HepG2 (cell line): Measurements from ENCODE around the gene NRBP1. TPM values are rescaled to one million over a fixed set of nuclear protein-coding genes. Genes with fewer than 3 reads are reported as not detected.

Source experiments
- AHDC1 ChIP-seq: sonication (generic); formaldehyde crosslinking; IDR thresholded peaks from 2 replicates; pipeline ENCODE4 v1.5.1; 2020; ENCODE audit warnings: mild to moderate bottlenecking, missing genetic modification reagents, borderline replicate concordance
- BCL3 ChIP-seq: sonication (generic); formaldehyde crosslinking; IDR thresholded peaks from 2 replicates; pipeline ENCODE4 v1.5.1; 2020; ENCODE audit warnings: mild to moderate bottlenecking, missing genetic modification reagents, moderate library complexity
- BRF2 ChIP-seq: sonication (generic); formaldehyde crosslinking; IDR thresholded peaks from 2 replicates; pipeline ENCODE4 v1.8.1; 2022; ENCODE audit warnings: mild to moderate bottlenecking, missing genetic modification reagents
- CC2D1A ChIP-seq: sonication (generic); formaldehyde crosslinking; IDR thresholded peaks from 2 replicates; pipeline ENCODE4 v1.8.1; 2023; ENCODE audit warnings: mild to moderate bottlenecking, missing genetic modification reagents
- FOXK2 ChIP-seq: fragments of 450-650 bp; IDR thresholded peaks from 2 replicates; pipeline ENCODE4 v1.6.1; 2016
- GPN1 ChIP-seq: sonication (generic); formaldehyde crosslinking; IDR thresholded peaks from 2 replicates; pipeline ENCODE4 v1.5.1; 2020; ENCODE audit warnings: missing genetic modification reagents, borderline replicate concordance
- HMGXB4 ChIP-seq, 2 experiments: sonication (generic) in 1 of 2; formaldehyde crosslinking in 1 of 2; IDR thresholded peaks; 2 replicates each; pipeline versions ENCODE4 v1.4.0 to v1.6.1; 2018 to 2020; ENCODE audit warnings: missing genetic modification reagents in 2 of 2, borderline replicate concordance in 1 of 2, low read depth in 1 of 2, mild to moderate bottlenecking in 1 of 2, missing biosample characterization in 1 of 2
- IRX3 ChIP-seq: sonication (generic); formaldehyde crosslinking; IDR thresholded peaks from 2 replicates; pipeline ENCODE4 v1.8.1; 2023; ENCODE audit warnings: mild to moderate bottlenecking, low read depth, missing genetic modification reagents, borderline replicate concordance
- NR2F1 ChIP-seq, 2 experiments: fragments of 450-650 bp in 1 of 2; formaldehyde crosslinking in 1 of 2; IDR thresholded peaks; 2 replicates each; pipeline versions ENCODE4 v1.5.0 to v1.6.1; 2016 to 2020; ENCODE audit warnings: mild to moderate bottlenecking in 1 of 2, missing compliant biosample characterization in 1 of 2, missing genetic modification reagents in 1 of 2, moderate library complexity in 1 of 2
- PITX1 ChIP-seq: sonication (generic); formaldehyde crosslinking; IDR thresholded peaks from 2 replicates; pipeline ENCODE4 v1.5.1; 2020; ENCODE audit warnings: mild to moderate bottlenecking, missing genetic modification reagents
- SP4 ChIP-seq: sonication (generic); formaldehyde crosslinking; IDR thresholded peaks from 2 replicates; pipeline ENCODE4 v1.8.1; 2023; ENCODE audit warnings: mild to moderate bottlenecking, missing genetic modification reagents
- TAF1 ChIP-seq: sonication (generic); formaldehyde crosslinking; IDR thresholded peaks from 2 replicates; pipeline ENCODE4 v1.4.0; 2020; ENCODE audit warnings: missing genetic modification reagents
- TEAD3 ChIP-seq: optimal IDR thresholded peaks from 2 replicates; pipeline ENCODE3; 2016; ENCODE audit warnings: borderline replicate concordance
- TMF1 ChIP-seq: sonication (generic); formaldehyde crosslinking; IDR thresholded peaks from 2 replicates; pipeline ENCODE4 v1.8.1; 2022; ENCODE audit warnings: low read depth, missing genetic modification reagents
- U2AF1 ChIP-seq: fragments of 200-400 bp; formaldehyde crosslinking; optimal IDR thresholded peaks from 2 replicates; pipeline ENCODE3; 2017; ENCODE audit warnings: mild to moderate bottlenecking, low read depth, low read length
- ZMAT3 ChIP-seq: sonication (generic); formaldehyde crosslinking; conservative IDR thresholded peaks from 2 replicates; pipeline ENCODE4 v1.7.0; 2021; ENCODE audit warnings: missing genetic modification reagents
- ZNF17 ChIP-seq: sonication (generic); formaldehyde crosslinking; IDR thresholded peaks from 2 replicates; pipeline ENCODE4 v1.5.0; 2020; ENCODE audit warnings: mild to moderate bottlenecking, missing genetic modification reagents
- ZNF552 ChIP-seq: sonication (generic); formaldehyde crosslinking; IDR thresholded peaks from 2 replicates; pipeline ENCODE4 v1.9.0; 2022; ENCODE audit warnings: missing genetic modification reagents, mild to moderate bottlenecking, borderline replicate concordance
- ZNF557 ChIP-seq: sonication (generic); formaldehyde crosslinking; IDR thresholded peaks from 2 replicates; pipeline ENCODE4 v1.4.0; 2020; ENCODE audit warnings: missing genetic modification reagents
- ZNF724P ChIP-seq: sonication (generic); formaldehyde crosslinking; IDR thresholded peaks from 2 replicates; pipeline ENCODE4 v1.8.0; 2022; ENCODE audit warnings: missing genetic modification reagents, borderline replicate concordance
- polyA plus RNA-seq, 8 experiments: library from polyadenylated mRNA; depleted of rRNA in 3 of 8; stranded (reverse) in 7 of 8; unstranded in 1 of 8; fragments of >200 nt; fragmentation: Illumina TruSeq in 4 of 8; extraction: Trizol in 4 of 8; gene quantifications; 2 replicates each; pipeline versions ENCODE4 v1.2.1 to v1.2.3, GENCODE V29; 2011 to 2016; ENCODE audit warnings: low read depth in 4 of 8, missing spikeins in 1 of 8, mixed read lengths in 1 of 8; ENCODE audit not compliant: insufficient read depth in 1 of 8
- total RNA-seq, 5 experiments: library from RNA; depleted of rRNA; stranded (reverse); fragments of >200 nt; fragmentation: Illumina TruSeq; extraction: Trizol; gene quantifications; 2 replicates each; pipeline ENCODE4 v1.2.3, GENCODE V29; 2016; ENCODE audit warnings: low read depth in 1 of 5

NRBP1 gene
- total and polyA plus RNA-seq, 2 of the 13 experiments (the other 11 are each of a cell fraction or from before 2014, with no cell fraction given), result 165 to 240 TPM

- TF ChIP-seq BCL3 (CRISPR knock-in tag) (no peak), ZNF17 (0 out of 2 replicates have a peak, but pooled peaks have one; percentile 94), ZNF724P (CRISPR knock-in tag) (no peak; the same call in 1 of the 2 replicates), AHDC1 (CRISPR knock-in tag) (no peak), TEAD3 (CRISPR knock-in tag) (peak; percentile 54), TMF1 (peak; percentile 76; the same call in 1 of the 2 replicates), U2AF1 (no peak), CC2D1A (CRISPR knock-in tag) (no peak), HMGXB4 (CRISPR knock-in tag; IDR thresholded peaks at IDR 0.05; ENCODE audit: borderline replicate concordance in 1 of 2, low read depth in 1 of 2) (peak in 1 of 2 experiments; percentile 40; a peak in 2 of 4 replicates), ZNF557 (CRISPR knock-in tag) (0 out of 2 replicates have a peak, but pooled peaks have one; percentile 80), SP4 (CRISPR knock-in tag) (no peak), FOXK2 (no peak), IRX3 (CRISPR knock-in tag) (no peak), ZNF552 (CRISPR knock-in tag) (no peak), ZMAT3 (CRISPR knock-in tag) (peak; percentile 39; the same call in 1 of the 2 replicates), NR2F1 (CRISPR knock-in tag; IDR thresholded peaks at IDR 0.05) (peak in 1 of 2 experiments; percentile 50; a peak in 2 of 4 replicates), GPN1 (CRISPR knock-in tag) (no peak), PITX1 (CRISPR knock-in tag) (peak; percentile 12; the same call in 1 of the 2 replicates), BRF2 (CRISPR knock-in tag) (no peak), TAF1 (CRISPR knock-in tag) (peak; percentile 7; the same call in 1 of the 2 replicates)
Observed at GRCh38 chr2:27428978-27429541, 629 bp downstream of the NRBP1 start (continued).
